B cell (primary cell): ENCODE measurements around the gene HOXD9. TPM values are rescaled to one million over a fixed set of nuclear protein-coding genes. Genes with fewer than 3 reads are reported as not detected.

Experiments used
- ATAC-seq: fragments of 200-7000 bp; cut with Tn5 transposase; one replicate; pipeline ENCODE4 v1.10.0; 2021; ENCODE audit warnings: low read depth, mild to moderate bottlenecking, moderate number of reproducible peaks, moderate library complexity
- CTCF ChIA-PET: fragments of 350-600 bp; sonication (Branson Sonifier 250); formaldehyde crosslinking; loops from one replicate; lab custom pipeline; 2021; ENCODE audit warnings: antibody characterized with exemption, inconsistent platforms; lab: Charles Lee
- POLR2A ChIA-PET: fragments of 350-600 bp; sonication (Branson Sonifier 250); formaldehyde crosslinking; loops from one replicate; lab custom pipeline; 2021; ENCODE audit warnings: antibody characterized with exemption; lab: Charles Lee
- DNase-seq: peaks from one replicate; pipeline ENCODE4 v3.0.0; 2013
- H2AFZ ChIP-seq: 2 replicates; pipeline ENCODE4 v1.6.1; 2012; ENCODE audit warnings: mild to moderate bottlenecking, low read depth, low read length; ENCODE audit not compliant: insufficient read depth, poor library complexity, severe bottlenecking
- H3K27ac ChIP-seq, 2 donors: 1 replicate in 1 of 2; 2 replicates in 1 of 2; pipeline ENCODE4 v1.5.1; 2012 to 2013; ENCODE audit warnings: low read length in 2 of 2, mild to moderate bottlenecking in 2 of 2, moderate library complexity in 1 of 2
- H3K27me3 ChIP-seq, 4 experiments: fragments of 200-600 bp in 1 of 4; sonication (generic) in 1 of 4; replicated peaks in 1 of 4; 1 replicate in 2 of 4; 2 replicates in 2 of 4; pipeline versions ENCODE4 v1.6.1 to v1.7.0; 2013 to 2016; ENCODE audit warnings: low read length in 3 of 4, mild to moderate bottlenecking in 2 of 4, mixed read lengths in 1 of 4, moderate library complexity in 1 of 4; ENCODE audit not compliant: insufficient read depth in 4 of 4, control insufficient read depth in 3 of 4; ENCODE audit errors: control extremely low read depth in 1 of 4
- H3K36me3 ChIP-seq, 2 experiments: replicated peaks in 1 of 2; 1 replicate in 1 of 2; 2 replicates in 1 of 2; pipeline versions ENCODE4 v1.6.1 to v1.7.1; 2013; ENCODE audit warnings: low read length in 1 of 2; ENCODE audit not compliant: insufficient read depth in 2 of 2, control insufficient read depth in 1 of 2; ENCODE audit errors: control extremely low read depth in 1 of 2, extremely low read depth in 1 of 2
- H3K4me1 ChIP-seq, 2 donors: fragments of 200-600 bp in 1 of 2; sonication (generic) in 1 of 2; 1 replicate in 1 of 2; 2 replicates in 1 of 2; pipeline versions ENCODE4 v1.5.1 to v1.6.1; 2013 to 2017; ENCODE audit warnings: low read length in 2 of 2; ENCODE audit not compliant: control insufficient read depth in 2 of 2, insufficient read depth in 2 of 2
- H3K4me2 ChIP-seq: replicated peaks from 2 replicates; pipeline ENCODE3; 2012; ENCODE audit warnings: mild to moderate bottlenecking, low read depth, low read length; ENCODE audit not compliant: poor library complexity, severe bottlenecking
- H3K4me3 ChIP-seq, 5 experiments: fragments of 200-600 bp in 1 of 5; sonication (generic) in 1 of 5; 1 replicate in 3 of 5; 2 replicates in 2 of 5; pipeline versions ENCODE4 v1.5.1 to v1.7.0; 2011 to 2016; ENCODE audit warnings: low read length in 4 of 5, mild to moderate bottlenecking in 4 of 5, low read depth in 2 of 5, control low read depth in 1 of 5, moderate library complexity in 1 of 5; ENCODE audit not compliant: insufficient read depth in 1 of 5; ENCODE audit errors: control extremely low read depth in 1 of 5, extremely low read depth in 1 of 5
- H3K79me2 ChIP-seq: fragments of 200-600 bp; sonication (generic); one replicate; pipeline ENCODE4 v1.6.0; 2016; ENCODE audit warnings: low read length; ENCODE audit not compliant: control insufficient read depth, insufficient read depth
- H3K9ac ChIP-seq: fragments of 200-600 bp; sonication (generic); 2 replicates; pipeline ENCODE4 v1.6.1; 2017; ENCODE audit warnings: mild to moderate bottlenecking, low read length, moderate library complexity
- H3K9me3 ChIP-seq, 3 donors: one replicate each; pipeline versions ENCODE4 v1.6.1 to v1.7.1; 2013; ENCODE audit warnings: low read length in 2 of 3; ENCODE audit not compliant: control insufficient read depth in 2 of 3, insufficient read depth in 1 of 3; ENCODE audit errors: control extremely low read depth in 1 of 3
- H4K20me1 ChIP-seq: 2 replicates; pipeline ENCODE4 v1.6.0; 2012; ENCODE audit warnings: mild to moderate bottlenecking, low read length; ENCODE audit not compliant: insufficient read depth, control insufficient read depth, poor library complexity, severe bottlenecking
- H3K27ac Mint-ChIP-seq: one replicate; pipeline ENCODE4 v1.8.0; 2021; ENCODE audit warnings: mixed read lengths
- H3K27me3 Mint-ChIP-seq: one replicate; pipeline ENCODE4 v1.8.0; 2021; ENCODE audit warnings: mixed read lengths
- H3K4me1 Mint-ChIP-seq: one replicate; pipeline ENCODE4 v1.8.0; 2021; ENCODE audit warnings: mixed read lengths
- H3K4me3 Mint-ChIP-seq: one replicate; pipeline ENCODE4 v1.8.0; 2021; ENCODE audit warnings: mixed read lengths
- H3K9me3 Mint-ChIP-seq: one replicate; pipeline ENCODE4 v1.8.0; 2022; ENCODE audit warnings: mixed read lengths; ENCODE audit not compliant: insufficient read depth
- EZH2 ChIP-seq: IDR thresholded peaks from 2 replicates; pipeline ENCODE4 v1.6.1; 2012; ENCODE audit warnings: borderline replicate concordance, low read depth, mild to moderate bottlenecking, moderate library complexity, low read length; ENCODE audit not compliant: insufficient read depth, poor library complexity, severe bottlenecking
- WGBS: methylation state at CpG from one replicate; pipeline ENCODE4 v1.1.5; 2013; ENCODE audit warnings: missing lambda C conversion rate; ENCODE audit not compliant: insufficient coverage; 5-methylcytosine and 5-hydroxymethylcytosine counted together
- intact Hi-C: fragments of 100-400 bp; cut with micrococcal nuclease; formaldehyde crosslinking; loops from one replicate; pipeline ENCODE4 v1.10.0; 2022
- polyA plus RNA-seq: library from polyadenylated mRNA; depleted of rRNA; stranded (reverse); fragments of >200 nt; gene quantifications from 2 replicates; pipeline ENCODE4 v1.2.3, GENCODE V29; 2012
- total RNA-seq, 2 donors: library from RNA; stranded (reverse); fragments of 120-200 nt in 1 of 2; gene quantifications; 1 replicate in 1 of 2; 2 replicates in 1 of 2; pipeline versions ENCODE4 v1.2.3 to v1.2.4, GENCODE V29; 2013 to 2022
- TF ChIP-seq, protein P1 (sequence below): fragments of 200-600 bp; IDR thresholded peaks from one replicate; pipeline ENCODE4 v1.8.0; 2022; ENCODE audit warnings: antibody characterized with exemption, mild to moderate bottlenecking

Gene HOXD9
- total and polyA plus RNA-seq, 2 donors (not counting 1 experiment from before 2014, with no cell fraction given): not detected

DNA sequence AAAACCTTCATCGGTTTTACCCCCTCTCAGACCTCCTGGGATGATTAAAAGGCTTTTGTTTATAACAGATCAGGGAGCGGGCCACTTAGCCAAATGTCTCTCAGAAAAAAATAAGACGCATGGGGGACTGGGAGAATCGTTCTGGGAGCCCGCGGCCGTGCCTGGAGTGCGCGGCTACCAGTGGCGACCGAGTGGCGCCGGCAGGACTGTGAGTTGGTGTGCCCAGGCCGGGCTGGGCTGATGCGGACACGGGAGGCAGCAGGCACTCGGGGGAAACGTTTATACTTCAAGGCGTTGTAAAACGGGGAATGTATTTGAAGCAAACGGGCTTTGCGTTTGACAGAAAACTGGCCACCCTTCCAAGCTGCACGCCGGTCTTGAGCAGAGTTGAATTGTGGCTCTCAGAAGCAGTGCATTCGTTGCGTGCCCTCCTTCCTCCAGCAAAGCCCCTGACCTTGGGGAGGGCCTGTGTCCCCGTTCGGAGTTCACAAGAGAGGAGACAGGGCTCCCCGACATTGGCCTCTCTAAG is 10.6 kb upstream of the HOXD9 start:
- intact Hi-C loops: no loop called here
- Histone ChIP-seq H3K27ac (no peak overlapping the region), H3K36me3 (no peaks in the 10 kb centered on the region), H3K4me1 (peaks cover 3 to 6% of the 10 kb centered on the region in 2 donors), H3K4me2 (no peak overlapping the region), H3K9ac (no peak overlapping the region), H3K4me3 (no peak overlapping the region), H2AFZ (no peak overlapping the region), H4K20me1 (no peaks in the 10 kb centered on the region), H3K79me2 (no peaks in the 10 kb centered on the region), H3K9me3 (peaks cover 0 to 51% (median 1%) of the 10 kb centered on the region in 3 donors), H3K27me3 (peaks cover 0 to 88% (median 64%) of the 10 kb centered on the region in 4 experiments)
- 8% methylated on average over 27 of the region's 29 CpGs for WGBS
- Mint-ChIP-seq H3K9me3 (peaks cover 4% of the 10 kb centered on the region), H3K27ac (peak overlapping the region; percentile 20), H3K27me3 (peaks cover 78% of the 10 kb centered on the region), H3K4me3 (no peak overlapping the region), H3K4me1 (peaks cover 5% of the 10 kb centered on the region)
- no peak for TF ChIP-seq EZH2
- DNase-seq (no peak), ATAC-seq (no peak)
- ChIA-PET CTCF (interaction anchor here (1.2 to 1.3 kb wide), 2 partner anchors 9 to 343 kb away, joined by 3 to 4 read pairs; no protein-coding TSS in a partner anchor), POLR2A (no interaction called here)

DNA sequence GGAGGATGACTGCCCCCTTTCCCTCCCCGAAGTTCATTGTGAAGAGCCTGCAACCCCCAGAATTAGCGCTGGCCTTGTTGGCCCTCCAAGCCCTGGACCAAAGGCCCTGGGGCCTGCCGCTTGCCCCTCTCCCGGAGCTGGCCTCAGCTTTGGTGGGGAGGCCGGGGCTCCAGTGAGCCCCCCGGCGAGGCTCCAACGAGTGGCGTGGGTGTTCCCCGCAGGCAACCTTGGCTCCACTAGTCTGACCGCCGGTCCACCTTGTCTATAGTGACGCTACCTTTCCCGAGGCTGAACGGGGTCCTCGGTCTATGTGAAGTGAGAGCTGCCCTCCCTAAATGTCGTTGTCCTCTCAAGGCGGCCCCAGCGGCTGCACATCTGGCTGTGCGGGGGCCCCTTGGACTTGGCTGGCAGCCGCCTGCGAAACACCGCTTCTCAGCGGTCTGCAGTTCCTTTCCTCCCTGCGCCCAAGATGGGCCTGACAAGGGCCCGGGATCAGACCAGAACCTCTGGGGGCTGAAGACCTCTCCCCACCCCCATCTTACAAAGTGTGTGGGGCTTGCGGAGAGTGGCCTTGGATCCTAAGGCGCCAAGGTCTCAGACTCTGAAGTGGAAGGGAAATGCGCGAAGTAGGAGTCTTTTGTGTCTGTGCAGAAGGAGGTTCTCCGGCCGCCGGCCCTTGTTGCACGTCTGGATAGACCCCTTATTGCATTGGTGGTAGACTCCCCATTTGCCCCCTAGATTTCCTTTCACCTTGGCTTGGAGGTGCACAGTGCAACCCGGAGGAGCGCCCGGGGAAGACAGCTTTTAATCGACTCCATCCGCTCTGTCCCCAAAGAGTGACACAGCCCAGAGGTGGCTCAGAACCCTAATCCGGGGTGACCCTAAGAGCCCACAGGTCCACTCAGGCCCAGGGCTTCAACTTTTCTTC is 9.9 kb upstream of the HOXD9 start:
- peaks cover 79% of the 10 kb centered on the region for H3K27me3 Mint-ChIP-seq
- TF ChIP-seq, protein P1, sequence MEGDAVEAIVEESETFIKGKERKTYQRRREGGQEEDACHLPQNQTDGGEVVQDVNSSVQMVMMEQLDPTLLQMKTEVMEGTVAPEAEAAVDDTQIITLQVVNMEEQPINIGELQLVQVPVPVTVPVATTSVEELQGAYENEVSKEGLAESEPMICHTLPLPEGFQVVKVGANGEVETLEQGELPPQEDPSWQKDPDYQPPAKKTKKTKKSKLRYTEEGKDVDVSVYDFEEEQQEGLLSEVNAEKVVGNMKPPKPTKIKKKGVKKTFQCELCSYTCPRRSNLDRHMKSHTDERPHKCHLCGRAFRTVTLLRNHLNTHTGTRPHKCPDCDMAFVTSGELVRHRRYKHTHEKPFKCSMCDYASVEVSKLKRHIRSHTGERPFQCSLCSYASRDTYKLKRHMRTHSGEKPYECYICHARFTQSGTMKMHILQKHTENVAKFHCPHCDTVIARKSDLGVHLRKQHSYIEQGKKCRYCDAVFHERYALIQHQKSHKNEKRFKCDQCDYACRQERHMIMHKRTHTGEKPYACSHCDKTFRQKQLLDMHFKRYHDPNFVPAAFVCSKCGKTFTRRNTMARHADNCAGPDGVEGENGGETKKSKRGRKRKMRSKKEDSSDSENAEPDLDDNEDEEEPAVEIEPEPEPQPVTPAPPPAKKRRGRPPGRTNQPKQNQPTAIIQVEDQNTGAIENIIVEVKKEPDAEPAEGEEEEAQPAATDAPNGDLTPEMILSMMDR: no peak
- Histone ChIP-seq H3K4me1 (peaks cover 0 to 3% of the 10 kb centered on the region in 2 donors), H3K36me3 (no peaks in the 10 kb centered on the region), H4K20me1 (no peaks in the 10 kb centered on the region), H3K9me3 (peaks cover 0 to 53% (median 2%) of the 10 kb centered on the region in 3 donors), H2AFZ (no peak overlapping the region), H3K9ac (no peak overlapping the region), H3K79me2 (no peaks in the 10 kb centered on the region), H3K4me2 (no peak overlapping the region), H3K4me3 (no peak overlapping the region), H3K27me3 (peaks cover 0 to 90% (median 68%) of the 10 kb centered on the region in 4 experiments), H3K27ac (no peak overlapping the region)
- ATAC-seq (no peak), DNase-seq (no peak)
- WGBS: 14% methylated on average over 37 of the region's 40 CpGs
- intact Hi-C loops: no loop called here
- ChIA-PET POLR2A (no interaction called here), CTCF (interaction anchor here (1.1 kb wide), 1 partner anchor 14 kb away, joined by 4 read pairs; no protein-coding TSS in a partner anchor)
- no peak overlapping the region for H3K4me3 Mint-ChIP-seq
- H3K27ac Mint-ChIP-seq: no peak overlapping the region
- peaks cover 4% of the 10 kb centered on the region for H3K9me3 Mint-ChIP-seq
- peaks cover 3% of the 10 kb centered on the region for H3K4me1 Mint-ChIP-seq
